Suprapubic skin (tissue), 4 donors: ENCODE data around the gene PHF12.

Experiments
- CTCF ChIP-seq, 2 donors: fragments of 200-600 bp in 1 of 2; fragments of 450-650 bp in 1 of 2; sonication (generic) in 1 of 2; IDR thresholded peaks; one replicate each; pipeline ENCODE4 v1.5.1; 2016 to 2019; ENCODE audit warnings: antibody characterized with exemption in 2 of 2, mild to moderate bottlenecking in 1 of 2, moderate library complexity in 1 of 2
- EP300 ChIP-seq: sonication (generic); formaldehyde crosslinking; IDR thresholded peaks from one replicate; pipeline ENCODE4 v1.6.1; 2017; ENCODE audit warnings: antibody characterized with exemption
- POLR2A ChIP-seq, 2 donors: fragments of 450-650 bp; IDR thresholded peaks; one replicate each; pipeline ENCODE4 v1.6.1; 2017; ENCODE audit warnings: antibody characterized with exemption in 2 of 2, mild to moderate bottlenecking in 2 of 2, moderate library complexity in 2 of 2
- POLR2AphosphoS5 ChIP-seq, 3 donors: sonication (generic); formaldehyde crosslinking; IDR thresholded peaks; one replicate each; pipeline ENCODE4 v1.6.1; 2017; ENCODE audit warnings: antibody characterized with exemption in 3 of 3

- no peak for TF ChIP-seq CTCF (IDR thresholded peaks at IDR 0.05)
- TF ChIP-seq EP300: no peak
- no peak for TF ChIP-seq POLR2A (IDR thresholded peaks at IDR 0.05)
- no peak for TF ChIP-seq POLR2AphosphoS5 (IDR thresholded peaks at IDR 0.05)
Observed at GRCh38 chr17:28880572-28880945, 70.8 kb downstream of the PHF12 start.
